ENCODE data around the gene HOMEZ.
A peak's percentile ranks its signal among the peaks of the same experiment; 100 is the strongest.

HOMEZ gene

GRCh38 chr14:23306412-23307145, 20.6 kb upstream of the HOMEZ start, which contains the start of gene BCL2L2:
BCL2L2 (plus strand) TSS chr14:23306833; CDS start chr14:23307768, 935 bp downstream.
- peak within 1 kb of the TSS; percentile 72 for H3K27ac ChIP-seq (ENCODE audit: low read depth, low read length, severe bottlenecking)
- 1 to 2% methylated on average over 19 to 23 of the region's 24 CpGs for WGBS, 2 experiments (ENCODE audit: insufficient coverage in 2 of 2)
- H3K4me1 ChIP-seq (ENCODE audit: control insufficient read depth, insufficient read depth, low read length, poor library complexity, severe bottlenecking) = peaks cover 14% of the 10 kb centered on the region
- no peaks in the 10 kb centered on the region for H3K9me3 ChIP-seq (ENCODE audit: control insufficient read depth, low read length)
- H3K4me3 ChIP-seq (ENCODE audit: extremely low read depth, insufficient read depth, low read length, poor library complexity, severe bottlenecking) = peak within 1 kb of the TSS; percentile 86
- H3K36me3 ChIP-seq (ENCODE audit: control insufficient read depth, insufficient read depth, low read length) = peaks cover 40% of the 10 kb centered on the region

DNA sequence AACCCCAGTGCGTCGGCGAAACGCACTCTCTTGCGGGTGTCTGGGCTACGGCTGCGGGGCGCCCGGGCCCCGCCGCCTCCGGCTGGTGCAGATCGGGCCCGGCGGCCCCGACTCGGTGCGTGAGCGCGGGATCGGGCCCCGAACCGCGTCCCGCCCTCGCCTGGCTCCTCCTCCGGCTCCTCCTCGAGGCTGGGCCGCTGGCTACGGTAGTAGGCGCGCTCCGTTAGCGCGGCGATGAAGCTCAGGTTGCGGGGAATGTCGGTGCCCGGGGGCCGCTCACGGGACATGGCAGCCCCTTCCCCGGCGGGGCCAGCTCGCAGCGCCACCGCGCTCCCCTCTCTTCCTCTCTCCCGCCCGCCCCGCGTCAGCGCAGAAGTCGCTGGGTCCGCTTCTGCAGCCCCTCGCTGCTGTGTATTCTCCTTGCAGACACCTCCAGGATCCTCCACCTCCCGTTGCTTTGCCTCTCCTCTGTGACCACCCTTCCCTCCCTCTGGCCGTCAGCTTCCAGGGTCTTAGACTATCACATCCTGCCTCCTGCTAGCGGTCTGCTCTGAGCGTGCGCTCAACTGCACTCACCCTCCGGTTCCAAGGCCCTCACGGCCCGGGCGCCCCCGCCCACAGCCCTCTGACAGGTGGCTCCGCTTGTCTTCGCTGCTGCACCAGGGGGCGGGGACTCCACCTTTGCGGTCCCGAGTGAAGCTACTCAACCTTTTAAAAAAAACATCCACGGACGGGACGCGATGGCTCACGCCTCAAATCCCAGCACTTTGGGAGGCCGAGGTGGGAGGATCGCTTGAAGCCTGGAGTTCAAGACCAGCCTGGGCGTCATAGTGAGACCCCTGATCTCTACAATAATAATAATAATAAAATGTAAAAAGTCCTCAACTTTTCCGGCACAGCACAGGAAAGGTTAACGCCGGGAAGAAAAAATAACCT, 16.6 kb upstream of the HOMEZ start, which contains the start of gene PPP1R3E:
Gene PPP1R3E (minus strand): TSS at position 570 of the 936 bp plus-strand sequence. CDS start 283 bp downstream, at position 287.
- Histone ChIP-seq H3K27ac (ENCODE audit: low read depth, low read length, severe bottlenecking) (peak within 1 kb of the TSS; percentile 96), H3K9me3 (ENCODE audit: control insufficient read depth, low read length) (no peaks in the 10 kb centered on the region), H3K4me1 (ENCODE audit: control insufficient read depth, insufficient read depth, low read length, poor library complexity, severe bottlenecking) (peaks cover 12% of the 10 kb centered on the region), H3K4me3 (ENCODE audit: extremely low read depth, insufficient read depth, low read length, poor library complexity, severe bottlenecking) (peak within 1 kb of the TSS; percentile 67), H3K36me3 (ENCODE audit: control insufficient read depth, insufficient read depth, low read length) (peaks cover 9% of the 10 kb centered on the region)
- WGBS, 2 experiments (ENCODE audit: insufficient coverage in 2 of 2) = 0 to 4% methylated on average over 35 to 62 of the region's 81 CpGs

- H3K4me1 ChIP-seq (ENCODE audit: control insufficient read depth, insufficient read depth, low read length, poor library complexity, severe bottlenecking) = peaks cover 11% of the 10 kb centered on the region
- H3K27ac ChIP-seq (ENCODE audit: low read depth, low read length, severe bottlenecking) = peak overlapping the region; percentile 96
- peak overlapping the region; percentile 67 for H3K4me3 ChIP-seq (ENCODE audit: extremely low read depth, insufficient read depth, low read length, poor library complexity, severe bottlenecking)
- H3K36me3 ChIP-seq (ENCODE audit: control insufficient read depth, insufficient read depth, low read length) = peaks cover 8% of the 10 kb centered on the region
- no peaks in the 10 kb centered on the region for H3K9me3 ChIP-seq (ENCODE audit: control insufficient read depth, low read length)
- 0 to 1% methylated on average over 19 to 23 of the region's 25 CpGs for WGBS, 2 experiments (ENCODE audit: insufficient coverage in 2 of 2)
These were observed 16.0 kb upstream of the HOMEZ start for GRCh38 chr14:23301969-23302289.

DNA sequence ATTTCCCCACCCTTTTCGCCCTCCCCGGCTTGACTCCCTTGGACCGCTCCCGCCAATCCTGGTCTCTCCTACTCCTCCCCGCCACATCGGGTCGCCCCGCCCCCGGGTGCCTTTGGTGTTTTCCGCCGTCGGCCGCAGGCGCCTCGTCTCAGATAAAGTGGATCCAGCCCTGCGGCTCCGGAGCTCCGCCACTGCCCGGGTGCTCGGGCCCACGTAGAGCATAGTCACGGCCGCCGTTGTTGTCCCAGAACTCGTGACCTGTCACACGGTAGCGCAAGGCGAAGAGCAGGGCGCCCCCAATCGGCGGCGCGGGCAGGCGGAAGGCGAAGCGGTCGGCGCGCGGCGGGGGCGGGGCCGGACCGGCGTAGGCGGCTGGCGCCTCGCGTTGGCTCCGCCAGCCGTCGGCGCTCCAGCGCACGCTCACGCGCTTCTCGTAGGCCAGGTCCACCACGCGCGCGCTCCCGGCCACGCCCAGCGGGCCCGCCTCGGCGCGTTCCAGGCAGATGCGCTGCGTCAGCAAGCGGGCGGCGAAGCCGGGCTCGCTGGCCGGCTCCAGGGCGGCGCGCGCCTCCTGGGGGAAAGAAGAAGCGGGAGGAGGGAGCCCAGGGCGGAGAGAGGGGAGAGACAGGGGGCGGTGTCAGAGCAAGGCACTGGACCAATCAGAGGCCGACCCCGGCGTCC, 15.5 kb upstream of the HOMEZ start:
- H3K9me3 ChIP-seq (ENCODE audit: control insufficient read depth, low read length) = no peaks in the 10 kb centered on the region
- H3K36me3 ChIP-seq (ENCODE audit: control insufficient read depth, insufficient read depth, low read length) = peaks cover 8% of the 10 kb centered on the region
- H3K27ac ChIP-seq (ENCODE audit: low read depth, low read length, severe bottlenecking) = peak overlapping the region; percentile 96
- H3K4me1 ChIP-seq (ENCODE audit: control insufficient read depth, insufficient read depth, low read length, poor library complexity, severe bottlenecking) = peaks cover 11% of the 10 kb centered on the region
- 0 to 1% methylated on average over 65 to 78 of the region's 87 CpGs for WGBS, 2 experiments (ENCODE audit: insufficient coverage in 2 of 2)
- H3K4me3 ChIP-seq (ENCODE audit: extremely low read depth, insufficient read depth, low read length, poor library complexity, severe bottlenecking) = peak overlapping the region; percentile 67

- Histone ChIP-seq H3K9me3 (ENCODE audit: control insufficient read depth, low read length) (no peaks in the 10 kb centered on the region), H3K36me3 (ENCODE audit: control insufficient read depth, insufficient read depth, low read length) (peaks cover 8% of the 10 kb centered on the region), H3K27ac (ENCODE audit: low read depth, low read length, severe bottlenecking) (peak overlapping the region; percentile 80), H3K4me1 (ENCODE audit: control insufficient read depth, insufficient read depth, low read length, poor library complexity, severe bottlenecking) (peaks cover 11% of the 10 kb centered on the region), H3K4me3 (ENCODE audit: extremely low read depth, insufficient read depth, low read length, poor library complexity, severe bottlenecking) (peak overlapping the region; percentile 52)
- 13 to 21% methylated on average over 2 to 9 of the region's 13 CpGs for WGBS, 2 experiments (ENCODE audit: insufficient coverage in 2 of 2)
These were observed 14.8 kb upstream of the HOMEZ start for GRCh38 chr14:23300687-23301223.

- peaks cover 14% of the 10 kb centered on the region for H3K4me1 ChIP-seq (ENCODE audit: control insufficient read depth, insufficient read depth, low read length, poor library complexity, severe bottlenecking)
- no peaks in the 10 kb centered on the region for H3K9me3 ChIP-seq (ENCODE audit: control insufficient read depth, low read length)
- WGBS, 2 experiments (ENCODE audit: insufficient coverage in 2 of 2) = 84 to 93% methylated on average over 7 to 8 of the region's 10 CpGs
- H3K36me3 ChIP-seq (ENCODE audit: control insufficient read depth, insufficient read depth, low read length) = peaks cover 8% of the 10 kb centered on the region
- H3K27ac ChIP-seq (ENCODE audit: low read depth, low read length, severe bottlenecking) = peak overlapping the region; percentile 80
- peak overlapping the region; percentile 52 for H3K4me3 ChIP-seq (ENCODE audit: extremely low read depth, insufficient read depth, low read length, poor library complexity, severe bottlenecking)
These were observed 14.2 kb upstream of the HOMEZ start for GRCh38 chr14:23299986-23300686.

- 78% methylated on average over 1 of the region's 2 CpGs; no CpG with 5 or more reads in 1 of the 2 experiments for WGBS, 2 experiments (ENCODE audit: insufficient coverage in 2 of 2)
- Histone ChIP-seq H3K9me3 (ENCODE audit: control insufficient read depth, low read length) (no peaks in the 10 kb centered on the region), H3K4me1 (ENCODE audit: control insufficient read depth, insufficient read depth, low read length, poor library complexity, severe bottlenecking) (peaks cover 18% of the 10 kb centered on the region), H3K4me3 (ENCODE audit: extremely low read depth, insufficient read depth, low read length, poor library complexity, severe bottlenecking) (no peak overlapping the region), H3K36me3 (ENCODE audit: control insufficient read depth, insufficient read depth, low read length) (peaks cover 8% of the 10 kb centered on the region), H3K27ac (ENCODE audit: low read depth, low read length, severe bottlenecking) (no peak overlapping the region)
These were observed 13.5 kb upstream of the HOMEZ start for GRCh38 chr14:23299211-23299957.

DNA sequence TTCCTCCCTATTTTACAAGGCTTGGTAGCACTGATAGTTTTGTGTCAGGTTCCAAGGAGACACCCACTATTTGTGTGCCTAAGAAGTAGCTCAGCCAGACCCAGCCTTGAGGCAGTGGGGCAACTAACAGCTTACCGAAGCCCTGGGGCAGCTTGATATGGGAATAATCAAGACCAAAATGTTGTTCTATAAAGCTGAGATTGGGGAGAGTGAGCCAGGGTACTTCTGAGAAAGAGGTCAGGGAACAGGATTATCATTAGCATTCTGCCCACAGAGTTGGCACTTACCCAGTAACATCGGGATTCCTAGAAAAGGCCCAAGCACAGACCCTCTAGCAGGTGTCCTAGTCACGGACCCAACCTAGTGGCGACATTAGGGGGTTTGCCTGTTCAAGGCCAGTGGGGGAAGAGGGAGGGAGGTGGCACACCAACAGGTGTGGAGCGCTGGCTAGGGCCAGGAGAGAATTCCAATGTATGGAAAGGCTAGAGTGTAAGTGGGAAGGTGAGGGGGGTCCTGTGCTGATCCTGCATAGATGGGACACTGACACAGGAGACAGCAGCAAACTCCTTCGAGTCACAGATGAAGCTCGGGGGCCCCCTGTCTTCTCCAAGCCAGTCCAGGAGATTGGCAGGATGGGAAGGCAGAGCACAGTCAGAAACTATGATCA, 11.8 kb upstream of the HOMEZ start:
- Histone ChIP-seq H3K36me3 (ENCODE audit: control insufficient read depth, insufficient read depth, low read length) (peaks cover 8% of the 10 kb centered on the region), H3K4me1 (ENCODE audit: control insufficient read depth, insufficient read depth, low read length, poor library complexity, severe bottlenecking) (peaks cover 18% of the 10 kb centered on the region), H3K27ac (ENCODE audit: low read depth, low read length, severe bottlenecking) (no peak overlapping the region), H3K9me3 (ENCODE audit: control insufficient read depth, low read length) (no peaks in the 10 kb centered on the region), H3K4me3 (ENCODE audit: extremely low read depth, insufficient read depth, low read length, poor library complexity, severe bottlenecking) (no peak overlapping the region)
- WGBS, 2 experiments (ENCODE audit: insufficient coverage in 2 of 2) = 95 to 96% methylated on average over 5 of the region's 7 CpGs

- no peak overlapping the region for H3K27ac ChIP-seq (ENCODE audit: low read depth, low read length, severe bottlenecking)
- WGBS, 2 experiments (ENCODE audit: insufficient coverage in 2 of 2) = 91 to 95% methylated on average over 6 to 7 of the region's 7 CpGs
- peaks cover 8% of the 10 kb centered on the region for H3K36me3 ChIP-seq (ENCODE audit: control insufficient read depth, insufficient read depth, low read length)
- peaks cover 18% of the 10 kb centered on the region for H3K4me1 ChIP-seq (ENCODE audit: control insufficient read depth, insufficient read depth, low read length, poor library complexity, severe bottlenecking)
- no peaks in the 10 kb centered on the region for H3K9me3 ChIP-seq (ENCODE audit: control insufficient read depth, low read length)
- no peak overlapping the region for H3K4me3 ChIP-seq (ENCODE audit: extremely low read depth, insufficient read depth, low read length, poor library complexity, severe bottlenecking)
These were observed 11.2 kb upstream of the HOMEZ start for GRCh38 chr14:23297096-23297495.
